GM18502 (cell line): ENCODE data around the gene COIL.
"Not testable (repeated sequence)": the region's sequence is repeated elsewhere in the genome, so short reads cannot be mapped to it uniquely, and the experiment has no call there.

Experiments used
- ATAC-seq: cut with Tn5 transposase; IDR thresholded peaks from one replicate; pipeline ENCODE4 v1.9.1; 2021; ENCODE audit warnings: mild to moderate bottlenecking; ENCODE audit not compliant: unreplicated experiment, poor library complexity

The COIL gene

GRCh38 chr17:56960596-56961538 lies at the start of gene COIL:
TSS of gene COIL (minus strand) at chr17:56961050. CDS start at chr17:56961019, 31 bp downstream.
- peak; percentile 94 for ATAC-seq

- no peak for ATAC-seq
These were observed 49.6 kb upstream of the COIL start for GRCh38 chr17:57010487-57010886.

GRCh38 chr17:57009737-57010445 lies 49.0 kb upstream of the COIL start:
- ATAC-seq, result peak; percentile 78

- no peak for ATAC-seq
These were observed 48.1 kb upstream of the COIL start for GRCh38 chr17:57008958-57009357.

- ATAC-seq, result no peak
These were observed 45.2 kb upstream of the COIL start for GRCh38 chr17:57006040-57006439.

- peak; percentile 85 for ATAC-seq
These were observed 44.2 kb upstream of the COIL start for GRCh38 chr17:57004944-57005579.

GRCh38 chr17:57002904-57003303 lies 42.1 kb upstream of the COIL start:
- no peak for ATAC-seq

GRCh38 chr17:57001541-57001940 lies 40.7 kb upstream of the COIL start:
- ATAC-seq, result no peak

- no peak for ATAC-seq
These were observed 36.5 kb upstream of the COIL start for GRCh38 chr17:56997313-56997712.

- no peak for ATAC-seq
These were observed 34.9 kb upstream of the COIL start for GRCh38 chr17:56995766-56996165.

GRCh38 chr17:56994009-56994792 lies 33.4 kb upstream of the COIL start:
- ATAC-seq, result no peak

GRCh38 chr17:56992364-56992763 lies 31.5 kb upstream of the COIL start:
- no peak for ATAC-seq

- no peak for ATAC-seq
These were observed 28.2 kb upstream of the COIL start for GRCh38 chr17:56988901-56989572.

- no peak for ATAC-seq
These were observed 26.5 kb upstream of the COIL start for GRCh38 chr17:56987283-56987834.

- no peak for ATAC-seq
These were observed 24.7 kb upstream of the COIL start for GRCh38 chr17:56985371-56986162.

GRCh38 chr17:56983366-56983765 lies 22.5 kb upstream of the COIL start:
- no peak for ATAC-seq

- no peak for ATAC-seq
These were observed 21.5 kb upstream of the COIL start for GRCh38 chr17:56982312-56982711.

GRCh38 chr17:56980526-56980925 lies 19.7 kb upstream of the COIL start:
- not testable (repeated sequence) for ATAC-seq

GRCh38 chr17:56979091-56979480 lies 18.2 kb upstream of the COIL start:
- peak; percentile 18 for ATAC-seq
